GM21526 (cell line): ENCODE data around the gene SLC6A17.

ENCODE experiments used
- ATAC-seq: cut with Tn5 transposase; IDR thresholded peaks from one replicate; pipeline ENCODE4 v1.9.1; 2021; ENCODE audit warnings: moderate library complexity; ENCODE audit not compliant: unreplicated experiment, low FRiP score

SLC6A17 gene

GRCh38 chr1:110215621-110216515 lies 65.6 kb downstream of the SLC6A17 start:
- ATAC-seq: no peak

- no peak for ATAC-seq
Observed at GRCh38 chr1:110216844-110217444, 66.7 kb downstream of the SLC6A17 start.

GRCh38 chr1:110218137-110218536 lies 67.8 kb downstream of the SLC6A17 start:
- ATAC-seq: no peak

GRCh38 chr1:110218739-110219138 lies 68.4 kb downstream of the SLC6A17 start:
- ATAC-seq: no peak

- no peak for ATAC-seq
Observed at GRCh38 chr1:110220324-110220723, 70.0 kb downstream of the SLC6A17 start.

- ATAC-seq: no peak
Observed at GRCh38 chr1:110221119-110221518, 70.8 kb downstream of the SLC6A17 start.

- no peak for ATAC-seq
Observed at GRCh38 chr1:110223127-110223526, 72.8 kb downstream of the SLC6A17 start.

GRCh38 chr1:110223581-110223980 lies 73.3 kb downstream of the SLC6A17 start:
- no peak for ATAC-seq

- no peak for ATAC-seq
Observed at GRCh38 chr1:110224240-110224995, 74.1 kb downstream of the SLC6A17 start.

GRCh38 chr1:110225212-110225611 lies 74.9 kb downstream of the SLC6A17 start:
- no peak for ATAC-seq

GRCh38 chr1:110225756-110226404 lies 75.6 kb downstream of the SLC6A17 start:
- ATAC-seq: no peak

GRCh38 chr1:110227774-110228173 lies 77.5 kb downstream of the SLC6A17 start:
- no peak for ATAC-seq

- ATAC-seq: no peak
Observed at GRCh38 chr1:110228381-110228780, 78.1 kb downstream of the SLC6A17 start.

- no peak for ATAC-seq
Observed at GRCh38 chr1:110228869-110229268, 78.6 kb downstream of the SLC6A17 start.

GRCh38 chr1:110229348-110230001 lies 79.2 kb downstream of the SLC6A17 start:
- ATAC-seq: no peak

GRCh38 chr1:110230381-110231199 lies 80.3 kb downstream of the SLC6A17 start:
- no peak for ATAC-seq

GRCh38 chr1:110233861-110234260 lies 83.6 kb downstream of the SLC6A17 start:
- ATAC-seq: no peak

GRCh38 chr1:110234691-110235090 lies 84.4 kb downstream of the SLC6A17 start:
- no peak for ATAC-seq

GRCh38 chr1:110235181-110235833 lies 85.0 kb downstream of the SLC6A17 start:
- no peak for ATAC-seq
